H1 (cell line): ENCODE results near the gene CAMKMT. TPM values are rescaled to one million over a fixed set of nuclear protein-coding genes. Genes with fewer than 3 reads are reported as not detected.

ENCODE experiments used
- GABPA ChIP-seq: IDR thresholded peaks from 2 replicates; pipeline ENCODE4 v1.6.1; 2011; ENCODE audit warnings: mild to moderate bottlenecking, low read length, moderate library complexity, borderline replicate concordance; ENCODE audit not compliant: insufficient read depth
- HDAC6 ChIP-seq: IDR thresholded peaks from one replicate; pipeline ENCODE4 v1.7.1; 2012; ENCODE audit warnings: low read depth, mild to moderate bottlenecking, inconsistent platforms, low read length, moderate library complexity
- JUND ChIP-seq: IDR thresholded peaks from 2 replicates; pipeline ENCODE4 v1.6.1; 2011; ENCODE audit warnings: mild to moderate bottlenecking, improper control_type of control experiment, low read length
- KDM1A ChIP-seq: fragments of 200-600, 300-600 bp; sonication (generic); IDR thresholded peaks from 2 replicates; pipeline ENCODE4 v1.7.1; 2016; ENCODE audit warnings: mild to moderate bottlenecking, low read length, borderline replicate concordance
- KDM5A ChIP-seq: fragments of 200-600 bp; IDR thresholded peaks from 2 replicates; pipeline ENCODE4 v1.7.1; 2012; ENCODE audit warnings: mild to moderate bottlenecking, low read length, inconsistent platforms, mixed read lengths
- POU5F1 ChIP-seq: IDR thresholded peaks from 2 replicates; pipeline ENCODE4 v1.6.1; 2011; ENCODE audit warnings: low read depth, mild to moderate bottlenecking, low read length, moderate library complexity
- RFX5 ChIP-seq: IDR thresholded peaks from 2 replicates; pipeline ENCODE4 v1.6.1; 2011; ENCODE audit warnings: low read depth, low read length, improper control_type of control experiment, borderline replicate concordance
- SRF ChIP-seq: IDR thresholded peaks from 2 replicates; pipeline ENCODE4 v1.6.1; 2011; ENCODE audit warnings: mild to moderate bottlenecking, low read depth, low read length, moderate library complexity
- YY1 ChIP-seq: IDR thresholded peaks from 2 replicates; pipeline ENCODE4 v1.6.1; 2011; ENCODE audit warnings: low read depth, mild to moderate bottlenecking, low read length
- ZNF274 ChIP-seq: IDR thresholded peaks from 2 replicates; pipeline ENCODE4 v1.7.0; 2012; ENCODE audit warnings: low read length, borderline replicate concordance; ENCODE audit errors: extremely low read depth
- polyA plus RNA-seq, 7 experiments: library from polyadenylated mRNA; depleted of rRNA in 3 of 7; stranded (reverse) in 5 of 7; unstranded in 2 of 7; fragments of >200 nt in 5 of 7; fragments of 200-250 nt in 2 of 7; gene quantifications; 1 replicate in 5 of 7; 2 replicates in 1 of 7; 4 replicates in 1 of 7; pipeline versions ENCODE4 v1.2.1 to v1.2.3, GENCODE V29; 2011 to 2013; ENCODE audit warnings: missing spikeins in 2 of 7, mixed read lengths in 2 of 7
- total RNA-seq: library from RNA; stranded (reverse); fragmentation: NEBNext Ultra II Directional; extraction: Animal tissue kit (Norgen Biotek cat#: 25700); gene quantifications from 2 replicates; pipeline ENCODE4 v1.2.1, GENCODE V29; 2021
- TF ChIP-seq, protein P1 (sequence below): fragments of 300-600 bp; sonication (generic); IDR thresholded peaks from 2 replicates; pipeline ENCODE4 v1.7.1; 2012; ENCODE audit warnings: low read length, moderate library complexity, mild to moderate bottlenecking, inconsistent platforms; ENCODE audit not compliant: insufficient replicate concordance
- TF ChIP-seq, protein P2 (sequence below): IDR thresholded peaks from 2 replicates; pipeline ENCODE4 v1.6.1; 2011; ENCODE audit warnings: low read depth, mild to moderate bottlenecking, low read length; ENCODE audit not compliant: insufficient read depth

Gene CAMKMT
- total and polyA plus RNA-seq, 2 of the 8 experiments (the other 6 are each of a cell fraction or from before 2014, with no cell fraction given) = 14.7 to 22.4 TPM

DNA sequence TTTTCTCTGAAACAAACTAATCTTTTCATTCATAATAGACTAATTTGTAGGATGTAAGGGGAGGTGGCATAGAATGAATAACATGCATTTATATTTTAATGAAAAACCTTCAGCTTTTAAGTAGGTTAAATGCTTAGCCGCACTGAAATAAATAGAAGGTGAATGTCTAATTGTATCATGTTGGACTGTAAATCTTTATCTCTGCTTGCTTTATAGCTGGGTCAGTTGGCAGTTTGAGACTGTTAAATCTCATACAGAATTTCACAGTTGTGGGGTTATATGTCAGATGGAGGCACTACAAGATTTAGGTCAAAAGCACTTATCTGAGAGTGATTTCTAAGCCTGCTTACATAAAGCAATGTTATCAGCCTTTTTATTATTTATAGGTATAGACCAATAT lies 405.0 kb downstream of the CAMKMT start (continued):
- TF ChIP-seq, protein P1, sequence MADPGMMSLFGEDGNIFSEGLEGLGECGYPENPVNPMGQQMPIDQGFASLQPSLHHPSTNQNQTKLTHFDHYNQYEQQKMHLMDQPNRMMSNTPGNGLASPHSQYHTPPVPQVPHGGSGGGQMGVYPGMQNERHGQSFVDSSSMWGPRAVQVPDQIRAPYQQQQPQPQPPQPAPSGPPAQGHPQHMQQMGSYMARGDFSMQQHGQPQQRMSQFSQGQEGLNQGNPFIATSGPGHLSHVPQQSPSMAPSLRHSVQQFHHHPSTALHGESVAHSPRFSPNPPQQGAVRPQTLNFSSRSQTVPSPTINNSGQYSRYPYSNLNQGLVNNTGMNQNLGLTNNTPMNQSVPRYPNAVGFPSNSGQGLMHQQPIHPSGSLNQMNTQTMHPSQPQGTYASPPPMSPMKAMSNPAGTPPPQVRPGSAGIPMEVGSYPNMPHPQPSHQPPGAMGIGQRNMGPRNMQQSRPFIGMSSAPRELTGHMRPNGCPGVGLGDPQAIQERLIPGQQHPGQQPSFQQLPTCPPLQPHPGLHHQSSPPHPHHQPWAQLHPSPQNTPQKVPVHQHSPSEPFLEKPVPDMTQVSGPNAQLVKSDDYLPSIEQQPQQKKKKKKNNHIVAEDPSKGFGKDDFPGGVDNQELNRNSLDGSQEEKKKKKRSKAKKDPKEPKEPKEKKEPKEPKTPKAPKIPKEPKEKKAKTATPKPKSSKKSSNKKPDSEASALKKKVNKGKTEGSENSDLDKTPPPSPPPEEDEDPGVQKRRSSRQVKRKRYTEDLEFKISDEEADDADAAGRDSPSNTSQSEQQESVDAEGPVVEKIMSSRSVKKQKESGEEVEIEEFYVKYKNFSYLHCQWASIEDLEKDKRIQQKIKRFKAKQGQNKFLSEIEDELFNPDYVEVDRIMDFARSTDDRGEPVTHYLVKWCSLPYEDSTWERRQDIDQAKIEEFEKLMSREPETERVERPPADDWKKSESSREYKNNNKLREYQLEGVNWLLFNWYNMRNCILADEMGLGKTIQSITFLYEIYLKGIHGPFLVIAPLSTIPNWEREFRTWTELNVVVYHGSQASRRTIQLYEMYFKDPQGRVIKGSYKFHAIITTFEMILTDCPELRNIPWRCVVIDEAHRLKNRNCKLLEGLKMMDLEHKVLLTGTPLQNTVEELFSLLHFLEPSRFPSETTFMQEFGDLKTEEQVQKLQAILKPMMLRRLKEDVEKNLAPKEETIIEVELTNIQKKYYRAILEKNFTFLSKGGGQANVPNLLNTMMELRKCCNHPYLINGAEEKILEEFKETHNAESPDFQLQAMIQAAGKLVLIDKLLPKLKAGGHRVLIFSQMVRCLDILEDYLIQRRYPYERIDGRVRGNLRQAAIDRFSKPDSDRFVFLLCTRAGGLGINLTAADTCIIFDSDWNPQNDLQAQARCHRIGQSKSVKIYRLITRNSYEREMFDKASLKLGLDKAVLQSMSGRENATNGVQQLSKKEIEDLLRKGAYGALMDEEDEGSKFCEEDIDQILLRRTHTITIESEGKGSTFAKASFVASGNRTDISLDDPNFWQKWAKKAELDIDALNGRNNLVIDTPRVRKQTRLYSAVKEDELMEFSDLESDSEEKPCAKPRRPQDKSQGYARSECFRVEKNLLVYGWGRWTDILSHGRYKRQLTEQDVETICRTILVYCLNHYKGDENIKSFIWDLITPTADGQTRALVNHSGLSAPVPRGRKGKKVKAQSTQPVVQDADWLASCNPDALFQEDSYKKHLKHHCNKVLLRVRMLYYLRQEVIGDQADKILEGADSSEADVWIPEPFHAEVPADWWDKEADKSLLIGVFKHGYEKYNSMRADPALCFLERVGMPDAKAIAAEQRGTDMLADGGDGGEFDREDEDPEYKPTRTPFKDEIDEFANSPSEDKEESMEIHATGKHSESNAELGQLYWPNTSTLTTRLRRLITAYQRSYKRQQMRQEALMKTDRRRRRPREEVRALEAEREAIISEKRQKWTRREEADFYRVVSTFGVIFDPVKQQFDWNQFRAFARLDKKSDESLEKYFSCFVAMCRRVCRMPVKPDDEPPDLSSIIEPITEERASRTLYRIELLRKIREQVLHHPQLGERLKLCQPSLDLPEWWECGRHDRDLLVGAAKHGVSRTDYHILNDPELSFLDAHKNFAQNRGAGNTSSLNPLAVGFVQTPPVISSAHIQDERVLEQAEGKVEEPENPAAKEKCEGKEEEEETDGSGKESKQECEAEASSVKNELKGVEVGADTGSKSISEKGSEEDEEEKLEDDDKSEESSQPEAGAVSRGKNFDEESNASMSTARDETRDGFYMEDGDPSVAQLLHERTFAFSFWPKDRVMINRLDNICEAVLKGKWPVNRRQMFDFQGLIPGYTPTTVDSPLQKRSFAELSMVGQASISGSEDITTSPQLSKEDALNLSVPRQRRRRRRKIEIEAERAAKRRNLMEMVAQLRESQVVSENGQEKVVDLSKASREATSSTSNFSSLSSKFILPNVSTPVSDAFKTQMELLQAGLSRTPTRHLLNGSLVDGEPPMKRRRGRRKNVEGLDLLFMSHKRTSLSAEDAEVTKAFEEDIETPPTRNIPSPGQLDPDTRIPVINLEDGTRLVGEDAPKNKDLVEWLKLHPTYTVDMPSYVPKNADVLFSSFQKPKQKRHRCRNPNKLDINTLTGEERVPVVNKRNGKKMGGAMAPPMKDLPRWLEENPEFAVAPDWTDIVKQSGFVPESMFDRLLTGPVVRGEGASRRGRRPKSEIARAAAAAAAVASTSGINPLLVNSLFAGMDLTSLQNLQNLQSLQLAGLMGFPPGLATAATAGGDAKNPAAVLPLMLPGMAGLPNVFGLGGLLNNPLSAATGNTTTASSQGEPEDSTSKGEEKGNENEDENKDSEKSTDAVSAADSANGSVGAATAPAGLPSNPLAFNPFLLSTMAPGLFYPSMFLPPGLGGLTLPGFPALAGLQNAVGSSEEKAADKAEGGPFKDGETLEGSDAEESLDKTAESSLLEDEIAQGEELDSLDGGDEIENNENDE = no peak
- TF ChIP-seq KDM5A = no peak
- TF ChIP-seq JUND = no peak
- no peak for TF ChIP-seq SRF
- no peak for TF ChIP-seq ZNF274
- no peak for TF ChIP-seq GABPA
- no peak for TF ChIP-seq YY1
- TF ChIP-seq KDM1A = no peak
- TF ChIP-seq RFX5 = no peak
- no peak for TF ChIP-seq POU5F1
- TF ChIP-seq, protein P2, sequence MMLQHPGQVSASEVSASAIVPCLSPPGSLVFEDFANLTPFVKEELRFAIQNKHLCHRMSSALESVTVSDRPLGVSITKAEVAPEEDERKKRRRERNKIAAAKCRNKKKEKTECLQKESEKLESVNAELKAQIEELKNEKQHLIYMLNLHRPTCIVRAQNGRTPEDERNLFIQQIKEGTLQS = no peak
- TF ChIP-seq HDAC6 = no peak
